ENCODE results near the gene VWF.
"Not testable (repeated sequence)": the region's sequence is repeated elsewhere in the genome, so short reads cannot be mapped to it uniquely, and the experiment has no call there.

The VWF gene

DNA sequence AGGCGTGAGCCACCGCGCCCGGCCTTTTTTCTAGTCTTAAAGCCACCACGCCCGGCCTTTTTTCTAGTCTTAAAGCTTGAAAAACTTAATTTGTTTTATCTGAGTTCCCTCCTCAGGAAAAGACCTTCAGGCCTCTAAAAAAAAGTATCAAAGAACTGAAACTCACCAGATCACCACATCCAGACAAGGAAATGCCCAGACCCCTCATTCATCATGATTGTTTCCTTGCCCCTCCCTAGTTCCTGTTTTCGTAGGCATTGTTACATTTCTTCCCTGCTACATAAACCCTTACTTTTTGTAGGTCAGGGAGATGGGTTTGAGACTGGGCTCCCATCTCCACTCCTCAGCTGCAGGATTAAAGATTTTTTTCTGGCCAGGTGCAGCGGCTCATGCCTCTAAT, 21.1 kb upstream of the VWF start:
- no peak for DNase-seq (ENCODE audit: low read depth)

- DNase-seq (ENCODE audit: low read depth) = no peak
These were observed 18.8 kb upstream of the VWF start for GRCh38 chr12:6143303-6143675.

DNA sequence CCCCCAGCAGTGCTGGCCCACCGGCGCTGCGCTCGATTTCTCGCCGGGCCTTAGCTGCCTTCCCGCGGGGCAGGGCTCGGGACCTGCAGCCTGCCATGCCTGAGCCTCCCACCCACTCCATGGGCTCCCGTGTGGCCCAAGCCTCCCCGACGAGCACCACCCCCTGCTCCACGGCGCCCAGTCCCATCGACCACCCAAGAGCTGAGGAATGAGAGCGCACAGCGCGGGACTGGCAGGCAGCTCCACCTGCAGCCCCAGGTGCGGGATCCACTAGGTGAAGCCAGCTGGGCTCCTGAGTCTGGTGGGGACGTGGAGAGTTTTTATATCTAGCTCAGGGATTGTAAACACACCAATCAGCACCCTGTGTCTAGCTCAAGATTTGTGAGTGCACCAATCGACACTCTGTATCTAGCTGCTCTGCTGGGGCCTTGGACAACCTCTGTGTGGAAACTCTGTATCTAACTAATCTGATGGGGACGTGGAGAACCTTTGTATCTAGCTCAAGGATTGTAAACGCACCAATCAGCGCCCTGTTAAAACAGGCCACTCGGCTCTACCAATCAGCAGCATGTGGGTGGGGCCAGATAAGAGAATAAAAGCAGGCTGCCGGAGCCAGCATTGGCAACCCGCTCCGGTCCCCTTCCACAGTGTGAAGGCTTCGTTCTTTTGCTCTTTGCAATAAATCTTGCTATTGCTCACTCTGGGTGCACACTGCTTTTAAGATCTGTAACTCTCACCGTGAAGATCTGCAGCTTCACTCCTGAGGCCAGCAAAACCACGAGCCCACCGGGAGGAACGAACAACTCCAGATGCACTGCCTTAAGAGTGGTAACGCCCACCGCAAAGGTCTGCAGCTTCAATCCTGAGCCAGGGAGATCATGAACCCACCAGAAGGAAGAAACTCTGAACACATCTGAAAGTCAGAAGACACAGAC, 18.2 kb upstream of the VWF start:
- not testable (repeated sequence) for DNase-seq (ENCODE audit: low read depth)

DNA sequence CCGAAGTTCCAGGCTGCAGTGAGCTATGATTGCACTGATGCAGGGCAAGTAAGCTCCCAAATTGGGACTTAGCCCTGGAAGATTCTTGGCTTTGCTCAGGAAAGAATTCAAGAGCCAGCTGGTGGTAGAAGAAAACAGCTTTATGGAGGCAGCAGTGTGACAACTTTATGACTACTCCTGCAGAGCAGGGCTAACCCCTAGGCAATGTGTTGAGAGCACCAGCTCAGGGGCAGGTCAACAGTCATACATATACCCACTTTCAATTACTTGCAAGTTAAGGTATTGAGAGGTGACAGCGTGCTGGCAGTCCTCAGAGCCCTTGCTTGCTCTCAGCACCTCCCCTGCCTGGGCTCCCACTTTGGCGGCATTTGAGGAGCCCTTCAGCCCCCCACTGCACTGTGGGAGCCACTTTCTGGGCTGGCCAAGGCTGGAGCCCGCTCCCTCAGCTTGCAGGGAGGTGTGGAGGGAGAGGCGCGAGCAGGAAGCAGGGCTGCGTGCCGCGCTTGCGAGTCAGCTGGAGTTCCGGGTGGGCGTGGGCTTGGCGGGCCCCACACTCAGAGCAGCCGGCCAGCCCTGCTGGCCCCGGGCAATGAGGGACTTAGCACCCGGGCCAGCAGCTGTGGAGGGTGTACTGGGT, 17.4 kb upstream of the VWF start:
- not testable (repeated sequence) for DNase-seq (ENCODE audit: low read depth)

DNA sequence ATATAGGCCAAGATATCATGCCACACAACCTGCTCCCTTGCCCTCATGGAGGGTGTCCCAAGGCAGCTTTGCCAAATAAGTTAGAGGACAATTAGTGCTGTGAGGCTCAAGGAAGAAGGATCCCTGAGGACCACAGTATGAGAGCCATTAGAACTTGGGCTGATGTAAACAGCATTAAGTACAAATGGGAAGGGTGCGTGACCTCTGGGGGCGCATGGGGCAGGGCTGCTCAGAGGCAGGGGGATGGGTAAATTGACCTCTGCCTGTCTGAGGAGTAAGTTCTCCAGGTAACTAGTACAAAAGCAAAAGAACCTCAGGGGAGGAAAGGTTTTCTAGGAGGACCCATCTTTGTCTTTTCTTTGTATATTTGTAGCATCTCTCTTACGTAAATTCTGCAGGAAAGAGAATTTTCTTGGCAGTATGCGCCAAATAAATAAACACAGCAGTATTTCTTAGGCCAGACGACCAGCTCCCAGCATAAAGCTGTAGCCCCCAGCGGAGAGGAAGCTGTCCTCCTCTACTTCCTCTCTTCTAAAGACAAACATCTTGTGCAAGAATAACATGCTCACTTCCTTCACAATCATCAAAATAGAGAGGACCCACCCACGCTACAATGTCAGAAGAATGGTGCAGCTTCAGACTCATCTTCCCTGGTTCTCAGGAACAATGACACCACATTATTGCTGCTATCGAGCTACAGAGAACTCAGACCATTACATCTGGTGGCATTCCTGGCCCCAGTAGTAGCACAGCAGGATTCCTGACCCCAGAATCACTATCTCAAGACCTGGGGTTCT, 16.4 kb upstream of the VWF start:
- DNase-seq (ENCODE audit: low read depth) = no peak

- no peak for DNase-seq (ENCODE audit: low read depth)
These were observed 10.6 kb upstream of the VWF start for GRCh38 chr12:6135071-6135470.

- DNase-seq (ENCODE audit: low read depth) = no peak
These were observed 9.2 kb upstream of the VWF start for GRCh38 chr12:6133642-6134041.

GRCh38 chr12:6132496-6132895, 8.0 kb upstream of the VWF start:
- DNase-seq (ENCODE audit: low read depth) = no peak

DNA sequence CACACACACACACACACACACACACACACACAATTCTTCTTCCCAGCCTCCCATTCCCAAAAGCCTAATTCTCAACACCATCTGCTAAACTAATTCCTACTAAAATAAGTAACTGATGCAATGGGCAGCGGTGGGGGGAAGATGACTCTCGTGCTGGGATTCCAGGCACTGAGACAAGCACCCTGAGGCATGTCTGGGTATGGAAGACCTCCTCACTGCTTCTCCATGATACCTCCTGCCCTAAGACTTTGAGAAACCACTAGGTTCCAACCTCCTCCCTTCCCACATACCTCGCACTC, 789 bp upstream of the VWF start:
- no peak for DNase-seq (ENCODE audit: low read depth)

DNA sequence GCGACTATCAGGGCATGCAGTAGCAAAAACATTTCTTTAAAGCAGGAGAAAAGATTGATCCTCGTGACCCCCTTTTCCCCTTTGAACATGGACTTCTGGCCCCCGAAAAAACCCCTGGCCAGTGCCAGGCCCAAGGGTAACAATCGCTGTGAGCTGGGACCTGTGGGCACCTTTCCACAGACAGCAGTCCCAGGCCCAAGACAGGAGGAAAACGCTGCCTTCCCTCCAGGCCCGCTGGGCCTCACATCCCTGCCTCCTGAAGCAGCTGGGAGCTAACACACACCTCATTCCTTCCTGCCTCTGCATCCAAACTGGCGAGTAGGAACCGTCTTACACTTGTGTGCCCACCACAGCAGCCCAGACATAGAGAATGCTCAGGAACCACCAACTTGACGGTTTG, 1.2 kb downstream of the VWF start:
- DNase-seq (ENCODE audit: low read depth) = no peak

DNA sequence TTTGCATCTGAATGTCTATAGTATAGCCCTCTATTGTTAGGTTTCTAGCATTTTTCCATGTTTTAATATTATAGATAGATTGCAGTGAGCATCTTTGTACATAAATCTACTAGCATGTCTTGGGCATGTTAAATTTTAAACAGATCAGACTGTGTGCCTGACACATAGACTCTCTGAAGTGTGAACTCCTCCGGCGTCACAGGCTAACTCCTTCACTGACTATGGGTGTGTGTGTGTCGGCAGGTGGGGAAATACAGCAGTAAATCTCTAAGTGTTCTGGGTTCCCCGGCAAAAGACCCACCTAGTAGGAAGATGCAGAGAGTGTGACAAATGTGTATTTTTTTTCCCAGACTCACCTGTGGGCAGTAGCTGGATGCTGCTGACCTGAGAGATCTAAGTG, 2.3 kb downstream of the VWF start:
- DNase-seq (ENCODE audit: low read depth) = no peak

GRCh38 chr12:6120796-6121473, 3.5 kb downstream of the VWF start:
- DNase-seq (ENCODE audit: low read depth) = no peak

- no peak for DNase-seq (ENCODE audit: low read depth)
These were observed 5.4 kb downstream of the VWF start for GRCh38 chr12:6118891-6119568.

GRCh38 chr12:6116471-6117021, 7.9 kb downstream of the VWF start:
- DNase-seq (ENCODE audit: low read depth) = no peak

DNA sequence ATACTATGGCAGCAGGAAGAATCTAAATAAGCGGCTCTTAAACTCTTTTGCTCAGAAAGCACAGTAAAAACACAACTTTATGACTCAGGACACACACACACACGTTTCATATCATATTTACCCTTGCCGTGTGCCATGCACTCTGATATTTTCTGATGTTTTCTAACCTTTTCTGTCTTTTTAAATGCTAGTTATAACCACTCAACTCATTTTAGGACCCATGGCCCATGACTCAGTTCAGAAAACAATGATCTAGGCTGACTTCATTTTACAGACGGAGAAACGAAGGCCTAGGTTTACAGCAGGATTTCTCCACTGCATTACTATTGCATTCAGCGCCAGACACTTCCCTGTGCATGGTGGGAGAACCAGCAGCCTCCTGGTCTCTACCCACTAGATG, 9.1 kb downstream of the VWF start:
- no peak for DNase-seq (ENCODE audit: low read depth)

GRCh38 chr12:6114476-6114870, 10.0 kb downstream of the VWF start:
- DNase-seq (ENCODE audit: low read depth) = no peak

DNA sequence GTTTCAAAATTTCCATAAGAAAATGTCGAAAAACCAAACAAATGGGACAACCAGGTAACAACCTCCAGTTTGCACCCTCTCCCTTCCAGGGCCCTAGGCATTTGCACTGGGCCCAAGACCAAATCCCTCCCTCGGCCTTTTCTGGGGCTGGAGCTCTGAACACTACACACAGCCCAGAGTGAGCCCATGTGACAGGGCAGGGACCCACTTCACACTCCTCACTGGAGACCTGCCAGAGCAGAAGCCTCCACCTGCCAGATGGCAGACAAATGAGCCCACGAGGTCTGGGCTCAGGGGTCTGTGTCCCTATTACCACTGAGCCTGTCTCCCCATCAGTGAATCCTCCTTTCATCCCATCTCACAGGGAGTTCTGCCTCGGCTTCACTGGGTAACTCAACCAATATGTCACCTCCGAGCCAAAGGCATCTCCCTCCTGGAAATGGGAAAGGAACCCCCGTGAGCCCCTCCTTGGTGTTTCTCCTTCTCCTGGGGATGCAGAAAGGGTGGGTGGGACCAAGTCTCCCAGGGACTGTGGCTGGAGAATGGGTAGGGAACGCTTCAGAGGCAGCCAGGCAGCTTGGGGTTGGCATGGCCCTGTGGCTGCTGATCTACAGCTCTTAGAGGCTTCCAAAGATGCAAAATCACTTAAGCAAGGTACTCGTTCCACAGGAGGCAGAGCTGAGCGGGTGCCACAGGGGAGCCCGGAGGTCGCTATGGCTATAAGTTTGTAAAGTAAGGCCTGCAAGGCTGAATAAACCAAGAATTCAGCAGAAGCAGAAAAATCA, 10.6 kb downstream of the VWF start:
- no peak for DNase-seq (ENCODE audit: low read depth)

DNA sequence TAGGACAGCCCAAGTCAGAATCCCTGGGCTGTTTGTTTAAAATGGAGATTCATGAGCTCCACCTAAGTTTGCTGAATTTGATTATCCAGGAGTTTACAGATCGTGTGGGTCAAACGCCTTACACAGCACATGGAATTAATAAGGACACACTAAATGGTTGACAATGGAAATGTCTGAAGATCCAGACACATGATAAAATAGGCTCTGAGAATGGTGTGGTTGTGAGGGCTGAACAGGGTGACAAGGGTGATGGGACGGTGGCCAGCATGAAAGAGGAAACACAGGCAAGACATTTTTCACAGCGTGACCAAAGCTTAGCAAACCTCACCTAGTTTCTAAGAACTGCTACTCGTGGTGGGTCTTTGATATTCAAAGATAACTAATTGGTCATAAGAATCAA, 12.5 kb downstream of the VWF start:
- no peak for DNase-seq (ENCODE audit: low read depth)

- no peak for DNase-seq (ENCODE audit: low read depth)
These were observed 14.5 kb downstream of the VWF start for GRCh38 chr12:6110006-6110405.

GRCh38 chr12:6106218-6106617, 18.3 kb downstream of the VWF start:
- DNase-seq (ENCODE audit: low read depth) = no peak

GRCh38 chr12:6104842-6105241, 19.6 kb downstream of the VWF start:
- no peak for DNase-seq (ENCODE audit: low read depth)
